ENCODE results near the gene SLFN14. TPM values are rescaled to one million over a fixed set of nuclear protein-coding genes. Genes with fewer than 3 reads are reported as not detected.
"Not testable (repeated sequence)": the region's sequence is repeated elsewhere in the genome, so short reads cannot be mapped to it uniquely, and the experiment has no call there.

SLFN14 gene
- total and polyA plus RNA-seq, 2 of the 4 experiments (the other 2 are of a cell fraction), result not detected

GRCh38 chr17:35536664-35537171 is 23.9 kb downstream of the SLFN14 start:
- DNase-seq (no peak), ATAC-seq (ENCODE audit: low read depth) (no peak)
- Histone ChIP-seq H2AK9ac (replicated peaks; ENCODE audit: low read depth, low read length, poor library complexity) (no peak overlapping the region), H3K23ac (ENCODE audit: low read depth, low read length) (no peak overlapping the region), H4K91ac (ENCODE audit: insufficient read depth, low read depth, low read length) (no peak overlapping the region), H3K4ac (ENCODE audit: low read depth, low read length) (no peak overlapping the region), H3K14ac (replicated peaks; ENCODE audit: low read depth, low read length) (no peak overlapping the region), H2BK5ac (ENCODE audit: low read depth, low read length, poor library complexity, severe bottlenecking) (no peak overlapping the region), H3K4me2 (ENCODE audit: low read depth, low read length) (no peak overlapping the region), H3K9me3 (ENCODE audit: control insufficient read depth, insufficient read depth, low read length) (no peaks in the 10 kb centered on the region), H3K36me3 (ENCODE audit: control insufficient read depth, insufficient read depth, low read length) (no peaks in the 10 kb centered on the region), H3K56ac (ENCODE audit: extremely low read depth, insufficient read depth, low read length) (no peak overlapping the region), H3K27me3 (ENCODE audit: control insufficient read depth, insufficient read depth, low read length) (no peaks in the 10 kb centered on the region; the same call in 1 of the 2 replicates), H2BK120ac (ENCODE audit: low read depth, low read length) (no peak overlapping the region; the same call in 1 of the 2 replicates), H4K8ac (ENCODE audit: low read depth in 2 of 2, low read length in 2 of 2) (no peak overlapping the region), H2BK20ac (ENCODE audit: low read depth, low read length) (no peak overlapping the region), H3K4me1 (ENCODE audit: control insufficient read depth, insufficient read depth, low read length) (no peaks in the 10 kb centered on the region), H3K4me3 (ENCODE audit: insufficient read depth, low read depth, low read length) (no peak overlapping the region), H3K27ac (ENCODE audit: insufficient read depth, low read length) (no peak overlapping the region), H3K79me1 (ENCODE audit: low read depth in 1 of 2, low read length in 2 of 2) (no peaks in the 10 kb centered on the region), H4K5ac (ENCODE audit: low read depth, low read length) (no peak overlapping the region), H4K20me1 (ENCODE audit: insufficient read depth, low read length) (no peaks in the 10 kb centered on the region), H3K18ac (ENCODE audit: low read depth, low read length) (no peak overlapping the region), H2AFZ (replicated peaks; ENCODE audit: low read length, poor library complexity) (no peak overlapping the region), H3K9ac (ENCODE audit: low read depth, low read length) (no peak overlapping the region), H2BK15ac (ENCODE audit: low read depth, low read length) (no peak overlapping the region), H2AK5ac (ENCODE audit: low read depth, low read length) (no peak overlapping the region), H3K9me1 (ENCODE audit: insufficient read depth, low read length) (no peaks in the 10 kb centered on the region)
- ChIA-PET POLR2A (ENCODE audit: unreplicated experiment) (interaction anchor here (0.7 kb wide), 1 partner anchor 446 kb away, joined by 3 read pairs; no protein-coding TSS in a partner anchor), CTCF (interaction anchor here (0.6 to 3.8 kb wide), 2 partner anchors 179 to 223 kb away, joined by 3 to 18 read pairs; no protein-coding TSS in a partner anchor)
- dilution Hi-C loops (cut with HindIII; ENCODE audit: low sequenced_read_pairs, unreplicated experiment) (loop anchor here (25.0 kb wide), 2 partner anchors 224 to 349 kb away; partner anchors contain the start of gene SLC35G3), in situ Hi-C loops (cut with MboI; ENCODE audit: low sequenced_read_pairs) (loop anchor here (5.0 to 25.0 kb wide), 3 partner anchors 224 to 1124 kb away; no protein-coding TSS in a partner anchor), intact Hi-C loops (cut with micrococcal nuclease) (no loop called here)
- TF ChIP-seq MAFK (IDR thresholded peaks at IDR 0.05; ENCODE audit: low read depth, low read length) (no peak), CEBPB (IDR thresholded peaks at IDR 0.05; ENCODE audit: low read depth, low read length) (peak; percentile 30; the same call in 1 of the 2 replicates), USF2 (IDR thresholded peaks at IDR 0.05; ENCODE audit: low read depth, low read length) (no peak), NFE2L2 (IDR thresholded peaks at IDR 0.05; ENCODE audit: low read depth, low read length) (no peak)
- BruUV-seq (replicated peaks), result no TSS peak
- WGBS, 2 experiments (ENCODE audit: extremely low coverage in 2 of 2, insufficient read length in 1 of 2), result 73% methylated on average over 2 of the region's 13 CpGs; no CpG with 5 or more reads in 1 of the 2 experiments

GRCh38 chr17:35535406-35535805 is 25.2 kb downstream of the SLFN14 start:
- DNase-seq; H3K9me3 ChIP-seq (ENCODE audit: control insufficient read depth, insufficient read depth, low read length); H4K91ac ChIP-seq (ENCODE audit: insufficient read depth, low read depth, low read length); H3K14ac ChIP-seq (replicated peaks; ENCODE audit: low read depth, low read length); H3K4ac ChIP-seq (ENCODE audit: low read depth, low read length); H3K36me3 ChIP-seq (ENCODE audit: control insufficient read depth, insufficient read depth, low read length); H3K23ac ChIP-seq (ENCODE audit: low read depth, low read length); H3K27me3 ChIP-seq (ENCODE audit: control insufficient read depth, insufficient read depth, low read length); H2AK5ac ChIP-seq (ENCODE audit: low read depth, low read length); H3K9ac ChIP-seq (ENCODE audit: low read depth, low read length); H4K8ac ChIP-seq (ENCODE audit: low read depth in 2 of 2, low read length in 2 of 2); H3K9me1 ChIP-seq (ENCODE audit: insufficient read depth, low read length); H4K5ac ChIP-seq (ENCODE audit: low read depth, low read length); H3K4me3 ChIP-seq (ENCODE audit: insufficient read depth, low read depth, low read length); H2BK120ac ChIP-seq (ENCODE audit: low read depth, low read length); H2AFZ ChIP-seq (replicated peaks; ENCODE audit: low read length, poor library complexity); H2BK15ac ChIP-seq (ENCODE audit: low read depth, low read length); H3K27ac ChIP-seq (ENCODE audit: insufficient read depth, low read length); ATAC-seq (ENCODE audit: low read depth); H2BK20ac ChIP-seq (ENCODE audit: low read depth, low read length); POLR2A ChIA-PET (ENCODE audit: unreplicated experiment); H4K20me1 ChIP-seq (ENCODE audit: insufficient read depth, low read length); H3K18ac ChIP-seq (ENCODE audit: low read depth, low read length); H3K4me1 ChIP-seq (ENCODE audit: control insufficient read depth, insufficient read depth, low read length); intact Hi-C loops (cut with micrococcal nuclease); H2BK5ac ChIP-seq (ENCODE audit: low read depth, low read length, poor library complexity, severe bottlenecking); BruUV-seq (replicated peaks); H3K56ac ChIP-seq (ENCODE audit: extremely low read depth, insufficient read depth, low read length); H3K79me1 ChIP-seq (ENCODE audit: low read depth in 1 of 2, low read length in 2 of 2); H2AK9ac ChIP-seq (replicated peaks; ENCODE audit: low read depth, low read length, poor library complexity); H3K4me2 ChIP-seq (ENCODE audit: low read depth, low read length): not testable (repeated sequence)
- WGBS, 2 experiments (ENCODE audit: extremely low coverage in 2 of 2, insufficient read length in 1 of 2), result 92% methylated on average over 3 of the region's 9 CpGs; no CpG with 5 or more reads in 1 of the 2 experiments
- dilution Hi-C loops (cut with HindIII; ENCODE audit: low sequenced_read_pairs, unreplicated experiment), result loop anchor here (25.0 kb wide), 2 partner anchors 223 to 348 kb away; partner anchors contain the start of gene SLC35G3
- in situ Hi-C loops (cut with MboI; ENCODE audit: low sequenced_read_pairs), result loop anchor here (5.0 to 25.0 kb wide), 3 partner anchors 223 to 1123 kb away; no protein-coding TSS in a partner anchor
- CTCF ChIA-PET, result interaction anchor here (0.6 to 3.4 kb wide), 3 partner anchors 222 to 295 kb away, joined by 3 to 14 read pairs (median 4); no protein-coding TSS in a partner anchor

Measured in IMR-90 (cell line).